IPS DF 19.7 (cell line): ENCODE measurements around the gene ARF6.
"Not testable (repeated sequence)": the region's sequence is repeated elsewhere in the genome, so short reads cannot be mapped to it uniquely, and the experiment has no call there.

Source experiments
- DNase-seq: peaks from one replicate; pipeline ENCODE4 v3.0.0-alpha.2; 2013; ENCODE audit warnings: low read depth, low spot score

Gene ARF6

GRCh38 chr14:49892636-49893308 is at the start of gene ARF6:
ARF6 (plus strand) TSS chr14:49893082; CDS start chr14:49893737, 655 bp downstream.
- DNase-seq, result peak; percentile 84

GRCh38 chr14:49849213-49849847 is 43.6 kb upstream of the ARF6 start:
- DNase-seq, result no peak

GRCh38 chr14:49851813-49852212 is 41.1 kb upstream of the ARF6 start:
- no peak for DNase-seq

GRCh38 chr14:49852301-49853157 is 40.4 kb upstream of the ARF6 start, which contains the start of gene NEMF:
NEMF (minus strand) TSS chr14:49852788; CDS start chr14:49852753, 35 bp downstream.
- DNase-seq, result peak; percentile 78

GRCh38 chr14:49853158-49853477 is 39.8 kb upstream of the ARF6 start:
- DNase-seq, result no peak

GRCh38 chr14:49853572-49854375 is 39.1 kb upstream of the ARF6 start:
- peak; percentile 52 for DNase-seq

- no peak for DNase-seq
Observed at GRCh38 chr14:49857427-49858003, 35.4 kb upstream of the ARF6 start.

GRCh38 chr14:49858383-49858782 is 34.5 kb upstream of the ARF6 start:
- no peak for DNase-seq

- no peak for DNase-seq
Observed at GRCh38 chr14:49860988-49861698, 31.7 kb upstream of the ARF6 start.

GRCh38 chr14:49861699-49862088 is 31.2 kb upstream of the ARF6 start:
- no peak for DNase-seq

- no peak for DNase-seq
Observed at GRCh38 chr14:49862089-49862673, 30.7 kb upstream of the ARF6 start.

- DNase-seq, result no peak
Observed at GRCh38 chr14:49863487-49864281, 29.2 kb upstream of the ARF6 start.

- DNase-seq, result no peak
Observed at GRCh38 chr14:49865431-49865859, 27.4 kb upstream of the ARF6 start.

GRCh38 chr14:49867831-49868719 is 24.8 kb upstream of the ARF6 start:
- peak; percentile 63 for DNase-seq

GRCh38 chr14:49868720-49869114 is 24.2 kb upstream of the ARF6 start:
- DNase-seq, result no peak

- DNase-seq, result no peak
Observed at GRCh38 chr14:49870908-49871307, 22.0 kb upstream of the ARF6 start.

- not testable (repeated sequence) for DNase-seq
Observed at GRCh38 chr14:49873548-49873947, 19.3 kb upstream of the ARF6 start.

- DNase-seq, result no peak
Observed at GRCh38 chr14:49875640-49876198, 17.2 kb upstream of the ARF6 start.
